ENCODE data around the gene BMAL1. TPM values are rescaled to one million over a fixed set of nuclear protein-coding genes. Genes with fewer than 3 reads are reported as not detected.

BMAL1 gene
- total RNA-seq, 1 donor from 2014 or later, result 21.8 TPM

- DNase-seq, result no peak
These were observed 39.9 kb downstream of the BMAL1 start for GRCh38 chr11:13317293-13318080.

- no peak for DNase-seq
These were observed 41.1 kb downstream of the BMAL1 start for GRCh38 chr11:13318498-13319295.

GRCh38 chr11:13320688-13321087, 43.1 kb downstream of the BMAL1 start:
- DNase-seq, result no peak

DNA sequence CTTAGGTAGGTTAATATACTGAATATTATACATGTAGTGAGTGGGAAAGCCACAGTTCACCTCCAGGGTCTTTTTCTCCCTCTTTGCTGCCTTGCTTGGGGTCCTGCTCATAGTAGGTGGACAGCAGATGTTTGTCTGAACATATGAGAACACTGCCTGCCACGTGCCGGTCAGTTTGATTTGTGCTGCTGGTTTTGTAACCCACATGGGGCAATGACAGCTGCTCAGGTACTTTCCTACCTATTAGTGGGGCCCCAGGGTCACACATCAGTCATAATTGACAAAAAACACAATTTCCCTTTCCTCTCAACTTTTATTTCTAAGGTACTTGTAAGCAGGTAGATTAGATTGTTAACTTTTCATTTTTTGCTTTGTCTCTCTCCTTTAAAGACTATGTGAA, 43.8 kb downstream of the BMAL1 start:
- no peak for DNase-seq

DNA sequence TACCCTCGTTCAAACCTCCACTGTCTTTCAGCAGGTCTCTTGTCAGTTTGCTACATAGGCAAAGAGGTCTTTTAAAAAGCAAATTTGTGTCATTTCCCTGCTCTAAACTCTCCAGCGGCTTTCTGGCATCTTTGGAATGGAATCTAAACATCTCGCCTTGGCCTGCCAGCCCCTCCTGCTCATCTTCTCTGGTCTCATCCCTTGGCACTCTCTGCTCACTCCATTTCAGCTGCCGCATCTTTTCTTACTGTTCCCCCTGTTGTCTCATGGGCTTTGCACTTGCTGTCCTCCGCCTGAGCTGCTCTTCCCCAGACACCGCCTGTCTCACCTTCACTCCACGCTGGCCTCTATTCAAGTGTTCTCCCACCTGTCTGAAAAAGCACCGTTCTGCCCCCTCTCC, 46.6 kb downstream of the BMAL1 start:
- no peak for DNase-seq

GRCh38 chr11:13324709-13325108, 47.1 kb downstream of the BMAL1 start:
- peak; percentile 30 for DNase-seq

DNA sequence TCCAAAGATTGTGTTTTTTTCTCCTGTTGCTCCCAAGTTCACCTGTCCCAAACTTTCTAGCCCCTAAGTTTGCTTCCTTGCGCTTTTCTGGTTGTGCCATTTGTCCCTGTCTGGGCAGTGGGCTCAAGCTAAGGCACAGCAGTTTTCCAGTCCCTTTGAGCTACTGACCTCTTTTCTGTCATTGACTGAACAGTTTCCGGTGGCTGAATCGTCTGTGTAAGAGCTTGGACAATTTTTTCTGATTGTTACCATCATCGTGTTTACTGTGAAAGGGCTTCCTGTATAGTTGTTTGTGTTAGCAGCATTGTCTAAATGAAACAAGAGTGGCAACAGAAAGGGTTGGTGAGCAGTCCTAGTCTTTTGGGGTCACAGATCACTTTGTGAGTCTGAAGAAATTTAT, 49.8 kb downstream of the BMAL1 start:
- no peak for DNase-seq

- DNase-seq, result no peak
These were observed 50.7 kb downstream of the BMAL1 start for GRCh38 chr11:13328286-13328685.

DNA sequence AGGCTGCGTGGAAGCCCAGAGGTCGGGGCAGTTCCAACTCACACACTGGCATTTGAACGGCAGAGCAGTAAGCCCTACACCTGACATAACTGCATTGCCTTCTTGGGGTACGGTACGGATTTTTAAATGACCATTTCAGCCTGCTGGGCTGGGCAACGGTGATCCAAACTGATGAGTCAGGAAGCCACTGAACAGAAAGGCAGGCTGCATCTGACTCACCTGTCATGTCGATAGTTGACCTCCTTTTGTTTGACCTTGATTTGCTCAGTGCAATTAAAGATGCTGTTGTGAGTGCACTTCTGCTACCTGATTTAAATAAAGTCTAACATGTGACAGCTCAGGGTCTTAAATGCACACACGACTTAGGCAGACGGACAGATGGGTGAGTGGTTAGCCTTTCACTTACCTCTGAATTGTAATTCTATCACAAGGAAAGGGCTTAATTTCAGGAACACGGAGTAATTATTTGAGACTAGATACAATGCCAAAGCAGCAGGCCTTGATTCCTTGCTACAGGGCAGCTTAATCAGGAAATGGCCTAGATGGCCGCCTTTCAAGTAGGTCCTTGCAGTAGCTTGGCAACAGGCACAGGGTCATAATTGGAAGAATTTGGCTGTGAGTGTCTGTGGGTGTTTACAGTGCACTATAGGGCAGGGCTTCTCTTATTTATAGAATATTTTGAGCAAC, 52.2 kb downstream of the BMAL1 start:
- no peak for DNase-seq

DNA sequence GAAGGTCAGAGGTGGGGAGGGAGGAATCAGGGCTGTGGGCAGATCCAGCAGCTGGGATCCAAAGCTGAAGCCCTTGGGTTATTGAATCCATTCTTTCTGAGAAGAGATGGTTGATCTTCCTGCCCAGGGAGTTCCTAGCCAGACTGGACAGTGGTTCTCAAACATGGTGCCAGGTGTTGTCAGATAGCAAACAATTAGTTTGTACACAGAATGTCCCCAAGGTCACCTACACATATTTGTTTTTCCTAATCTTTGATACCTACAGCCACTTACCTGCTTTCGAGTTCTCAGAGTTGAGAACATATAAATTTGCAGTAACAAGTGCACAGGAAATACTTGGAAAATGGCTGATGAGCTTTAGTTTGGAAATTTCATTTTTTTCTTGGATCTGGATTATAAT, 54.5 kb downstream of the BMAL1 start:
- no peak for DNase-seq

GRCh38 chr11:13333456-13333957, 55.9 kb downstream of the BMAL1 start:
- no peak for DNase-seq

- DNase-seq, result no peak
These were observed 56.6 kb downstream of the BMAL1 start for GRCh38 chr11:13334034-13334786.

DNA sequence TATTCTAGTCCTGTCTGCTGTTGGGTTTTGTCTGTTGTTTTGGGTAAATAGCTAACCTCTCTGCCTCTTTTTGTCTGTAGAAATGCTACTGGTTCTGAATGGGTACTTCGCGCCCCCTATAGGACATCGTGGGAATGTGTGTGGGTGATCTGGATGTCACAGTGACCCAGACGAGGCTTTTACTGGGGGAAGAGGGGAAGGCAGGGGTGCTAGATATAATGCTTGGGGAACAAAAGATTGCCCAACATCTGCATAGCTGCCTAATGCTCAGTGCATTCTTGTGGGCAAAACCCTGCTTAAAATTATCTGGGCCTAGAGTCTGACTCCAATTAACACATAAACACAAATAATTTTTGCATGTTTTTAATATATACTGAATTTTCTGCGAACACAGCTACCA, 57.7 kb downstream of the BMAL1 start:
- DNase-seq, result peak; percentile 66

DNA sequence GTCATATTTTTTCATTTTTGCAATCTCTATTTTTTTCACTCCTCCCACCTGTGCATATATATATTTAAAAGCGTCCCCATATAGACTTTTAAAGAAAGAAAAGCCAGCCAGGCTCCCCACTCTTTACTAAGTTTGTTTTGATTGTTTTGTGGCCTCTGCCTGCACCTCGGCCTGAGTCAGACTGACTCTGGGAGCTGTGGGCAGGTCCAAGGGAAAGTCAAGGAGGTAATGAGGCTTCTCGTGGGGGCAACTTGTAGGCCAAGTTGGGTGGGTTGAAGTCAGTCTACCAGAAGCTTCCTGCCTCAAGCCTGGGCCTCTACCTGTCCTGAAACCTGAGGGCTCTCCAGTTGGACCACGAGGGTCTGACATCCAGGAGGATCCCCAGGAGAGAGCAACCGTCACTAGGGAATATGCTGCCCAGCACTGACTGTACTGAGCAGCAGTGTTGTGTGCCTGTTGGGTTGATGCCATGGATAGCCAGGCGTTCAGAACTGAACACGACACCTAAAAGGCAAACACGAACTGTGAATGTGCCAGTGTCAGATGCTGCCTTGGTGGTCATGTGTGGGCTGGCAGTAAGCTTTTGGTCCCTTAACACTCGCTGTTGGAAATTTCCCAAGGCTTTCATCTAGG, 58.8 kb downstream of the BMAL1 start:
- no peak for DNase-seq

DNA sequence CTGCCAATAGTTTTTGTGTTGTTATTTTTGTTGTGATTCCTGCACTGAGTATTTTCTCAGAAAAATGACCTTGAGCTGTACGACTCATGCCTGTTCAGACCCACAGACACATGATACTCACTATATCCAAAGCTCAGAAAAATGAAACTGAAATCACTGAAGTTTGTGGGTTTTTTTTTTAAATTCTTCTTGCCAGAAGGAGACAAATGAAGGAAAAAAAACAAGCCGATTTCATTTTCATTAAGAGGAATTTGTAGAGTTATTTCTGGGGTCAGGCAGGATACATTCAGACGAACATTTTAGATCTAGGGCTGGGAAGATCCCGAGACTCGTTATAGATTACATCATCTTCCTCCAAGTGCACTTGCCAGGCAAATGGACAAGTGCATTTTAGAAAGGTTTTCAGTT, 60.4 kb downstream of the BMAL1 start:
- DNase-seq, result no peak

- no peak for DNase-seq
These were observed 61.0 kb downstream of the BMAL1 start for GRCh38 chr11:13338427-13339069.

DNA sequence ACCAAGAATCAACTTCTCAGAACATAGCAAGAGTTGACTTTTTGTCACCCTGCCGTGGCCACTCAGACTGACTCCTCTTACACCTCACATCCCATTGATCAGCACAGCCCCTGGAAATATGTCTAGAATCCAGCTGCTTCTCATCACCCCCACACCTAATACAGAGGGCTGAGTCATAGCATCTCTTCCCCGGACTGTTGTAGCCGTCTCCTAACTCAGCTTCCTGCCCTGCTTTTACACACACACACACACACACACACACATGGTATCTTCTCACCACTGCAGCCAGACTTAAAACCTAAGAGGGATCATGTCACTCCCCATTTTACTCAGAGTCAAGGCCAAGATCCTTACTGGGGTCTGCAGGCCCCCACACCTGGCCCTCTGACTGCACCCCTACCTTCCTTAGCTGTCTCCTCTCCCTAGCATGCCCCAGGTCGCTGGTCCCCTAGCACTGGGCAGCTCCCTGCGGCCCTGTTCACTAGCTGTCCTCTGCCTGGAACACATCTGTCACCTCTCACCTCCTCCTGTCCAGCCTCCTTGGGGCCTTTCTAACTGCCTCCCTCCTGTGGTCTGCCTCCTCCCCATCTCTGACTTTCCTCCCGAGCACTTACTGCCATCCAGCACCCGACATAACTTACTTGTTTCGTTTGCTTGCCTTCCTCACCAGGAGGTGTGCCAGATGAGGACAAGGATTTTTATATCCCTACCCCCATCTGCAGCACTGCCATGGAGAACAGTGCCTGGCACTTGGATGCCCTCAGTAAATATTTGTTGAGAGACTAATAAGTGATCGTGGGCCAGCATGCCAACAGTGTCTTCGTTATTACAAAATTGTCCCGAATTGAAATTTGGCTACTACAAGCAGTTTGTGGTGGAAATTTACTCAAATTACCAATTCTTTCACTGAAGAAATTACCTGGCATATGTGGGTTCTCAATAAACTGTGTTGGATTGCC, 61.9 kb downstream of the BMAL1 start:
- DNase-seq, result no peak

- DNase-seq, result no peak
These were observed 63.4 kb downstream of the BMAL1 start for GRCh38 chr11:13341026-13341425.

GRCh38 chr11:13343067-13343466, 65.5 kb downstream of the BMAL1 start:
- no peak for DNase-seq

Measured in tongue (tissue), 2 donors.